Activated CD4-positive, alpha-beta T cell treated with anti-CD3 and anti-CD28 coated beads, Interleukin-2, Interleukin-4, amounts not matched to agents 100 ng/mL and 50 ng/mL, durations not matched to agents 16 hours and 8 hours (primary cell): ENCODE data around the gene NOG.

Experiments used
- DNase-seq: peaks from one replicate; pipeline ENCODE4 v3.0.0-alpha.2; 2020; ENCODE audit warnings: low spot score

Gene NOG

GRCh38 chr17:56593646-56594319 lies at the start of gene NOG:
Gene NOG (plus strand): TSS chr17:56593699. CDS start chr17:56594224, 525 bp downstream.
- peak; percentile 19 for DNase-seq

- DNase-seq = no peak
These were observed 48.4 kb upstream of the NOG start for GRCh38 chr17:56545106-56545505.

GRCh38 chr17:56545930-56546329 lies 47.6 kb upstream of the NOG start:
- DNase-seq = no peak

GRCh38 chr17:56548661-56549060 lies 44.8 kb upstream of the NOG start:
- DNase-seq = no peak

- no peak for DNase-seq
These were observed 44.0 kb upstream of the NOG start for GRCh38 chr17:56549501-56549900.

GRCh38 chr17:56557682-56558081 lies 35.8 kb upstream of the NOG start:
- no peak for DNase-seq

- DNase-seq = no peak
These were observed 35.4 kb upstream of the NOG start for GRCh38 chr17:56558088-56558487.

GRCh38 chr17:56570199-56570598 lies 23.3 kb upstream of the NOG start:
- no peak for DNase-seq

- no peak for DNase-seq
These were observed 22.0 kb upstream of the NOG start for GRCh38 chr17:56571456-56571855.

- DNase-seq = no peak
These were observed 16.2 kb upstream of the NOG start for GRCh38 chr17:56577190-56577842.

- no peak for DNase-seq
These were observed 15.7 kb upstream of the NOG start for GRCh38 chr17:56577843-56578204.

- no peak for DNase-seq
These were observed 11.6 kb upstream of the NOG start for GRCh38 chr17:56581635-56582627.

- DNase-seq = no peak
These were observed 9.7 kb upstream of the NOG start for GRCh38 chr17:56583772-56584171.

- DNase-seq = no peak
These were observed 6.2 kb upstream of the NOG start for GRCh38 chr17:56587298-56587697.

GRCh38 chr17:56592487-56593085 lies 913 bp upstream of the NOG start:
- peak; percentile 50 for DNase-seq

- no peak for DNase-seq
These were observed 333 bp upstream of the NOG start for GRCh38 chr17:56593086-56593645.

- no peak for DNase-seq
These were observed 1.0 kb downstream of the NOG start for GRCh38 chr17:56594320-56595107.

GRCh38 chr17:56595108-56595418 lies 1.6 kb downstream of the NOG start:
- no peak for DNase-seq

GRCh38 chr17:56595831-56596690 lies 2.6 kb downstream of the NOG start:
- no peak for DNase-seq
